Skeletal muscle tissue (tissue), 4 donors: ENCODE data around the gene FAM177B. TPM values are rescaled to one million over a fixed set of nuclear protein-coding genes. Genes with fewer than 3 reads are reported as not detected.

Experiments
- H3K27ac ChIP-seq: one replicate; pipeline ENCODE4 v1.7.0; 2013; ENCODE audit warnings: mild to moderate bottlenecking, low read depth, low read length, inconsistent platforms
- H3K27me3 ChIP-seq, 3 donors: one replicate each; pipeline ENCODE4 v1.7.0; 2013; ENCODE audit warnings: low read length in 3 of 3; ENCODE audit not compliant: control insufficient read depth in 3 of 3, insufficient read depth in 3 of 3
- H3K36me3 ChIP-seq, 3 donors: one replicate each; pipeline ENCODE4 v1.7.0; 2013; ENCODE audit warnings: low read length in 3 of 3; ENCODE audit not compliant: control insufficient read depth in 3 of 3, insufficient read depth in 3 of 3
- H3K4me1 ChIP-seq, 3 donors: one replicate each; pipeline ENCODE4 v1.7.0; 2013; ENCODE audit warnings: low read length in 3 of 3, mild to moderate bottlenecking in 3 of 3; ENCODE audit not compliant: control insufficient read depth in 3 of 3, insufficient read depth in 3 of 3
- H3K4me3 ChIP-seq, 3 donors: one replicate each; pipeline ENCODE4 v1.7.0; 2013; ENCODE audit warnings: low read length in 3 of 3
- H3K9ac ChIP-seq, 3 donors: one replicate each; pipeline ENCODE4 v1.7.0; 2013; ENCODE audit warnings: low read length in 3 of 3, mild to moderate bottlenecking in 3 of 3, moderate library complexity in 2 of 3, low read depth in 1 of 3
- H3K9me3 ChIP-seq, 3 donors: one replicate each; pipeline ENCODE4 v1.7.0; 2013; ENCODE audit warnings: low read length in 3 of 3; ENCODE audit not compliant: control insufficient read depth in 3 of 3
- total RNA-seq: library from RNA; depleted of rRNA; stranded (reverse); fragments of >200 nt; gene quantifications from one replicate; pipeline ENCODE4 v1.2.3, GENCODE V29; 2014
- donor health status: Osteomylitis.

Gene FAM177B
- total RNA-seq, 1 donor from 2014 or later: not detected

DNA sequence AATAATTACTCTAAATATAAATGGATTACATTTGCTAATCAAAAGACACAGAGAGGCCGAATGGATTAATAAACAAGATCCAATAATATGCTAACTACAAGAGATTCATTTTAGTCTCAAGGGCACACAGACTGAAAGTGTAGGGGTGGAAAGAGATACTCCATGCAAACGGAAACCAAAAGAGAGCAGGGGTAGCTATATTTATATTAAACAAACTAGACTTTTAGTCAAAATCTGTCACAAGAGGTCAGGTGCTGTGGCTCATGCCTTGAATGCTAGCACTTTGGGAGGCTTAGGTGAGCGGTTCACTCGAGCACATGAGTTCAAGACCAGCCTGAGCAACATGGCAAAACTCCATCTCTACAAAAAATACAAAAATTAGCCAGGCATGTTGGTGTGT lies 44.2 kb downstream of the FAM177B start:
- H3K9ac ChIP-seq: no peak overlapping the region
- no peaks in the 10 kb centered on the region for H3K9me3 ChIP-seq
- H3K27ac ChIP-seq: no peak overlapping the region
- H3K36me3 ChIP-seq: no peaks in the 10 kb centered on the region
- H3K27me3 ChIP-seq: no peaks in the 10 kb centered on the region
- no peaks in the 10 kb centered on the region for H3K4me1 ChIP-seq
- no peak overlapping the region for H3K4me3 ChIP-seq

DNA sequence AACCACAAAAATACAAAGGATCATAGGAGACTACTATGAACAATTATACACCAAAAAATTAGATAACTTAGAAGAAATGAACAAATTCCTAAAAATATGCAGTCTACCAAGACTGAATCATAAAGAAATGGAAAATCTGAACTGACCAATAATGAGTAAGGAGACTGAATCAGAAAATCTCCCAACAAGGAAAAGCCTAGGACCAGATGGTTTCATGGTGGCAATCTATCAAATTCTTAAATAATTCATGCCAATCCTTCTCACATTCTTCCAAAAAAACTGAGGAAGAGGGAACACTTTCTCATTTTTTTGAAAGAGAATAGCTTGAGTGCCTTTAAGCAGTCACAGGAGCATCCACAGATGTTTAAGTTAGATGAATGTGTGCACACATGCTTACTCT lies 46.0 kb downstream of the FAM177B start:
- Histone ChIP-seq H3K9ac (no peak overlapping the region), H3K36me3 (no peaks in the 10 kb centered on the region), H3K27ac (no peak overlapping the region), H3K4me3 (no peak overlapping the region), H3K27me3 (no peaks in the 10 kb centered on the region), H3K9me3 (no peaks in the 10 kb centered on the region), H3K4me1 (peaks cover 0 to 5% (median 0%) of the 10 kb centered on the region in 3 donors)

DNA sequence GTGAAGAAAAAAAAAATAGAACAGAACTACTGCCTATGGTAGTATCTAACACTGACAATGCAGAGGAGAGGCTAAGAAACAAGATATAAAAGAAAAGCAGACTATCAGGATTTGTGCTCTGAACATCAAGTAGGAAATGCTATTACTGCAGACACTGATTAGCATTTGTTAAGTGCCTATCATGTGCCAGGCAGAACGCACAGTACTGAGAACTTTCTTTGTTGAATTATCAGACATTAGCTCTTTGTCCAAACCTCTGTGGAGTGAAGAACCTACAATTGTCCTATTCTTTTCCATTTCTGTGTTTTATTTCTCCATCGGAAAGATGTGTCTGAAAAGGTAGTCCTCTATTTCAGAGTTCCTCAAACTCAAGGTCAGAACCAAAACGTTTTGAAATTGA lies 47.4 kb downstream of the FAM177B start:
- Histone ChIP-seq H3K4me3 (no peak overlapping the region), H3K9ac (no peak overlapping the region), H3K36me3 (no peaks in the 10 kb centered on the region), H3K27ac (no peak overlapping the region), H3K9me3 (no peaks in the 10 kb centered on the region), H3K27me3 (no peaks in the 10 kb centered on the region), H3K4me1 (peaks cover 0 to 5% (median 0%) of the 10 kb centered on the region in 3 donors)

DNA sequence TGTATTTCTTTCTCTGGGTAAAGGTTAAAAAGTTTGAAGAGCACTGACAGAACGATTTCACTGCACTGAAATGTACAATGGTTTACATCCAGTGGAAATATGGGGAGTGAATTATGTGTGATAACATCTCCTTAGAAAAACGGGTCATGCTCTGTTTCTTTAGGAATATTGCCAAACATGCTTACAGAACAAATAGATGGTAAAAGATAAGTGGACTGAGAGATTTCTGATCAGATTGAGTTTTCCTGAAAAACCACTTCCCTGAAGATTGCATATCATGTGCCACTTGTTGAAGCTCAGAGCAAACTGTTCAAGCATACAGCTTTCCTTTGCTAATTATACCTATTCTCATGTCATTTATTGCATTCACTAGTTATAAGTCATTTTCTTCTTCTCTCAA lies 47.9 kb downstream of the FAM177B start:
- Histone ChIP-seq H3K36me3 (no peaks in the 10 kb centered on the region), H3K9ac (no peak overlapping the region), H3K27me3 (no peaks in the 10 kb centered on the region), H3K4me3 (no peak overlapping the region), H3K4me1 (peaks cover 0 to 5% (median 0%) of the 10 kb centered on the region in 3 donors), H3K9me3 (no peaks in the 10 kb centered on the region), H3K27ac (no peak overlapping the region)

DNA sequence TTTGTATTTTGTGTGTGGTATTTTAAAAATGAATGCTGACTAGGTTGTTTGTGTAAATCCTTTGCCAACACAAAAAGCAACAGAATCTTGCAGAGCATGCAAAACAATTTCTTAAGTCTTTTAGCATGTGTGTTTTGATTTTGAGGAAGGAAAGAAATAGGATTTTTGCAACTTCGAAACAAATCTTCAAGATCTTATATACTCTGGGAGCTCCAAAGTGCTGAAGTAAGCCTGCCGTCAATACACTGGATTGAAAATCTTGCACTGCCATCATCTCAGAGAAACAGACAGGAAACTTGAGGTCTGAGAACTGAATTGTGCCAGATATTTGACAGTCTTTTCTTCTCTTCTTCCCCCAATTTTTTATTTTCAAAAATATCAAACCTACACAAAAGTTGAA lies 48.5 kb downstream of the FAM177B start:
- no peak overlapping the region for H3K4me3 ChIP-seq
- H3K27ac ChIP-seq: no peak overlapping the region
- no peaks in the 10 kb centered on the region for H3K36me3 ChIP-seq
- H3K9ac ChIP-seq: no peak overlapping the region
- H3K4me1 ChIP-seq: peaks cover 0 to 5% (median 0%) of the 10 kb centered on the region in 3 donors
- no peaks in the 10 kb centered on the region for H3K27me3 ChIP-seq
- no peaks in the 10 kb centered on the region for H3K9me3 ChIP-seq

DNA sequence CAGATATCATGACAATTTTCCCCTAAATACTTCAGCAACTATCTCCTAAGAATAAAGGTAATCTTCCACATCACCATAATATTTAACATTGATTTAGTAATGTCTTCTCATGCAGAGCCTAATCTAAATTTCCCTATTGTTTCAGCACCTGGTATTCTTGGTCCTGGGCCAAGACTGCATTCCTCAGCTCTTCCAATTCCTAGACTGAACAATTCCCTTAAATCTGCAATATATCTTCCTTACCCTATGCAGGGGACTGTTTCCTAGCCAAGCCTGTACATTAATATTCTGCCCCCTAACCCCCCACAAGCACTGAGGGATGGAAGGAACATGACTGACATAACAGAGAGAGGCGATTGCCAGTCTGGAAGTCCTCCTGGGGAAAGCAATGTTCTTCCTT lies 49.1 kb downstream of the FAM177B start:
- Histone ChIP-seq H3K4me1 (peaks cover 0 to 5% (median 0%) of the 10 kb centered on the region in 3 donors), H3K27me3 (no peaks in the 10 kb centered on the region), H3K9ac (no peak overlapping the region), H3K27ac (no peak overlapping the region), H3K9me3 (no peaks in the 10 kb centered on the region), H3K4me3 (no peak overlapping the region), H3K36me3 (no peaks in the 10 kb centered on the region)

DNA sequence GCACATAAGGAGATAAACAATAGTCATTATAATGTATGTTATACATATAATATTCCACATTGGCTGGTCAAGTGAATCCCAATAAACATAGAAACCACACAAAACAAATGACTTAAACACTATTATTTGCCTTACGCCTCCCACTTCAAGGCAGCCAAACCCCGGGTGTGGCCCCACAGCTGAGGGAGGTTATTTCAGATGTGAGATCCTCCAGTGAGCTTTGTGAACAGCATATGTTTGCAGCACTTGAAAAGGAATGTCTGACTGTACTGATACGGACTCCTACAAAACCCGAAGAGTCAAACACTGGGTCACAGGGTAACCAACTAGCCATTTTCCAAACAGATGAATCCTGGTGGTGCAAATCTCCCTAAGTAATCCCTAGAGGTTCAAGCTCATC lies 50.7 kb downstream of the FAM177B start:
- Histone ChIP-seq H3K27me3 (no peaks in the 10 kb centered on the region), H3K4me1 (peaks cover 0 to 5% (median 0%) of the 10 kb centered on the region in 3 donors), H3K4me3 (no peak overlapping the region), H3K9me3 (no peaks in the 10 kb centered on the region), H3K36me3 (no peaks in the 10 kb centered on the region), H3K9ac (no peak overlapping the region), H3K27ac (no peak overlapping the region)

DNA sequence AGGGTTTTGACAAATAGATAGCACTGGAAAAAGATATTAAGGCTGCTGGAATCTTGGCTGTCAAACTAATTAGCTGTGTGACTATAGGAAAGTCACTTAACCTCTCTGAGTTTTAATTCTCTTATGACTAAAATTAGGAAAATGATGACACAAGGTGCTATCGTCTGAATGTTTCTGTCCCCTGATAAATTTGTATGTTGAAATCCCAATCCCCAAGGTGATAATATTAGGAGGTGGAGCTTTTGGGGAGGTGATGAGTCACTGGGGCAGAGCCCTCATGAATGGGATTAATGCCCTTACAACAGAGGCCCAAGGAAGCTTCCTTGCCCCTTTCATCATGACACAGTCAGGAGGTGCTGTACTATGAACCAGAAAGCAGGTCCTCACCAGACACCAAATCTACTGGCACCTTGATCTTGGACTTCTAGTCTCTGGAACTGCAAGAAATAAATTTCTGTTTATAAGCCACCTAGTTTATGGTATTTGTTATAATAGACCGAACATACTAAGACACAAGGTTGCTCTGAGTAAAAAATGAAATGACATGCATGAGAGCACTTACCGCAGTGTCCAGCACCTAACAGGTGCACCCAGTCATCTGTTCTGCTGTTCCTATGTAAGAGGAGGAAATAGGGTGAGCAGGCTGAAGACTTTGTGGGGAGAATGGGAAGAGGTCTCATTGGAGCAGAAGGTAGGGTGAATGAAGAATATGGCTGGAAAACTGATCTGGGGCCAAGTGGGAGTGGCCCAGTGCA lies 51.6 kb downstream of the FAM177B start:
- Histone ChIP-seq H3K9ac (no peak overlapping the region), H3K27ac (no peak overlapping the region), H3K4me3 (no peak overlapping the region), H3K36me3 (no peaks in the 10 kb centered on the region), H3K4me1 (peaks cover 0 to 5% (median 0%) of the 10 kb centered on the region in 3 donors), H3K9me3 (no peaks in the 10 kb centered on the region), H3K27me3 (no peaks in the 10 kb centered on the region)

DNA sequence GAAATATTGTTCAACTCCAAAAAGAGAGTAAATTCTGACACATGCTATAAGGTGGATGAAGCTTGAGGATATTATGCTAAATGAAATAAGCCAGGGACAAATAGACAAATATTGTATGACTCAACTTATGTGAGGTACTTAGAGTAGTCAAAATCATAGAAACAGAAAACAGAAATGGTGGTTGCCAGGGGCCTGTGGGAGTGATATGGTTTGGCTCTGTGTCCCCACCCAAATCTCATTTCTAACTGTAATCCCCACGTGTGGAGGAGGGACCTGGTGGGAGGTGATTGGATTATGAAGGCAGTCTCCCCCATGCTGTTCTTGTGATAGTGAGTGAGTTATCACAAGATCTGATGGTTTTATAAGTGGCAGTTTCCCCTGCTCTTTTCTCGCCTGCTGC lies 53.1 kb downstream of the FAM177B start:
- H3K9ac ChIP-seq: no peak overlapping the region
- H3K9me3 ChIP-seq: no peaks in the 10 kb centered on the region
- no peak overlapping the region for H3K27ac ChIP-seq
- H3K4me1 ChIP-seq: peaks cover 0 to 5% (median 0%) of the 10 kb centered on the region in 3 donors
- H3K27me3 ChIP-seq: no peaks in the 10 kb centered on the region
- H3K36me3 ChIP-seq: no peaks in the 10 kb centered on the region
- H3K4me3 ChIP-seq: no peak overlapping the region

DNA sequence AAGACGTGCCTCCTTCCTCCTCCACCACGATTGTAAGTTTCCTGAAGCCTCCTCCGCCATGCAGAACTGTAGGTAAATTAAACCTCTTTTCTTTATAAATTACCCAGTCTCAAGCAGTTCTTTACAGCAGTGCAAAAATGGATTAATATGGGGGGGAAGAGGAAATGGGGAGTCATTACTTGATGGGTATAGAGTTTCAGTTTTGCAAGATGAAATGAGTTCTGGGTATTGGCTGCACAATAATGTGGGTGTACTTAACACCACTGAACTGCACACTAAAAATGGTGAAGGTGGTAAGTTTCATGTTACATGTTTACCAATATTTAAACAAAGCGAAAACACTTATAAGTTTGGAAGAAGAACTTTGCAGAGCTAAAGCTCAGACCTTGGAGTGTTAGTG lies 53.5 kb downstream of the FAM177B start:
- Histone ChIP-seq H3K27ac (no peak overlapping the region), H3K27me3 (no peaks in the 10 kb centered on the region), H3K36me3 (no peaks in the 10 kb centered on the region), H3K4me1 (peaks cover 0 to 5% (median 0%) of the 10 kb centered on the region in 3 donors), H3K9me3 (no peaks in the 10 kb centered on the region), H3K4me3 (no peak overlapping the region), H3K9ac (no peak overlapping the region)
